ENCODE measurements around the gene SPRYD3. TPM values are rescaled to one million over a fixed set of nuclear protein-coding genes. Genes with fewer than 3 reads are reported as not detected.

Gene SPRYD3
- total RNA-seq, 4 donors from 2014 or later = 15.9 to 75.5 (median 28.9) TPM

GRCh38 chr12:53059434-53060063, 19.6 kb downstream of the SPRYD3 start:
- intact Hi-C loops (cut with DNase I; ENCODE audit: low total_unique reads) = loop anchor here (10.0 kb wide), 1 partner anchor 135 kb away; no protein-coding TSS in a partner anchor
- no peaks in the 10 kb centered on the region for H3K36me3 ChIP-seq
- H3K4me1 ChIP-seq = peaks cover 0 to 27% of the 10 kb centered on the region in 2 donors
- peak overlapping the region; percentile 82 to 86 for H3K27ac ChIP-seq
- DNase-seq = no peak
- no peaks in the 10 kb centered on the region for H3K9me3 ChIP-seq
- TF ChIP-seq POLR2A (IDR thresholded peaks at IDR 0.05) = no peak
- TF ChIP-seq, protein P1, sequence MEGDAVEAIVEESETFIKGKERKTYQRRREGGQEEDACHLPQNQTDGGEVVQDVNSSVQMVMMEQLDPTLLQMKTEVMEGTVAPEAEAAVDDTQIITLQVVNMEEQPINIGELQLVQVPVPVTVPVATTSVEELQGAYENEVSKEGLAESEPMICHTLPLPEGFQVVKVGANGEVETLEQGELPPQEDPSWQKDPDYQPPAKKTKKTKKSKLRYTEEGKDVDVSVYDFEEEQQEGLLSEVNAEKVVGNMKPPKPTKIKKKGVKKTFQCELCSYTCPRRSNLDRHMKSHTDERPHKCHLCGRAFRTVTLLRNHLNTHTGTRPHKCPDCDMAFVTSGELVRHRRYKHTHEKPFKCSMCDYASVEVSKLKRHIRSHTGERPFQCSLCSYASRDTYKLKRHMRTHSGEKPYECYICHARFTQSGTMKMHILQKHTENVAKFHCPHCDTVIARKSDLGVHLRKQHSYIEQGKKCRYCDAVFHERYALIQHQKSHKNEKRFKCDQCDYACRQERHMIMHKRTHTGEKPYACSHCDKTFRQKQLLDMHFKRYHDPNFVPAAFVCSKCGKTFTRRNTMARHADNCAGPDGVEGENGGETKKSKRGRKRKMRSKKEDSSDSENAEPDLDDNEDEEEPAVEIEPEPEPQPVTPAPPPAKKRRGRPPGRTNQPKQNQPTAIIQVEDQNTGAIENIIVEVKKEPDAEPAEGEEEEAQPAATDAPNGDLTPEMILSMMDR (IDR thresholded peaks at IDR 0.05) = no peak
- H3K27me3 ChIP-seq = no peaks in the 10 kb centered on the region
- H3K4me3 ChIP-seq = no peak overlapping the region

DNA sequence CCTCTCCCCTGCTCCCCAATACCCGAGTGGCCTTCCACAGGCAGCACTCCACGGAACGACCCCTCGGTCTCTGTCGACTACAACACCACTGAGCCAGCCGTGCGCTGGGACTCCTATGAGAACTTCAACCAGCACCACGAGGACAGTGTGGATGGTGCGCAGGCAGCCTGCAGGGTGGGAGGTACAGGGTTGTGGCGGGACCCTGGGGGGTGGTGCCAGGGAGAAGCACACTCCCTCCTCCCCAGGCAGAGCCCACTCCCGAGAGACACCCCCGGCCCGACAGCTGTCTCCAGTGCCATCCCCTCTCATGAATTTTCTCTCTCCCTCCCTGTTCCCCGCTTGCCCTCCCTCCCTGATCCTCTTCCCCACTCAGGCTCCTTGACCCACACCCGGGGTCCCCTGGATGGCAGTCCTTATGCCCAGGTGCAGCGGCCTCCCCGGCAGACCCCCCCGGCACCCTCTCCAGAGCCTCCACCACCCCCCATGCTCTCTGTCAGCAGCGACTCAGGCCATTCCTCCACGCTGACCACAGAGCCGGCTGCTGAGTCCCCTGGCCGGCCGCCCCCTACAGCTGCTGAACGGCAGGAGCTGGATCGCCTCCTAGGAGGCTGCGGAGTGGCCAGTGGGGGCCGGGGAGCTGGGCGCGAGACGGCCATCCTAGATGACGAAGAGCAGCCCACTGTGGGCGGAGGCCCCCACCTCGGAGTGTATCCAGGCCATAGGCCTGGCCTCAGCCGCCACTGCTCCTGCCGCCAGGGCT, 20.3 kb downstream of the SPRYD3 start:
- H3K27ac ChIP-seq = peak overlapping the region; percentile 82 to 86
- peaks cover 0 to 28% of the 10 kb centered on the region in 2 donors for H3K4me1 ChIP-seq

GRCh38 chr12:53057816-53058500, 21.2 kb downstream of the SPRYD3 start:
- Histone ChIP-seq H3K27ac (peak overlapping the region in 1 of 2 donors; percentile 86), H3K4me3 (no peak overlapping the region), H3K4me1 (peaks cover 0 to 37% of the 10 kb centered on the region in 2 donors), H3K36me3 (no peaks in the 10 kb centered on the region), H3K9me3 (no peaks in the 10 kb centered on the region), H3K27me3 (no peaks in the 10 kb centered on the region)
- DNase-seq = no peak
- intact Hi-C loops (cut with DNase I; ENCODE audit: low total_unique reads) = no loop called here
- TF ChIP-seq POLR2A (IDR thresholded peaks at IDR 0.05) = no peak
- TF ChIP-seq, protein P1 (IDR thresholded peaks at IDR 0.05) = no peak

More for the DNA sequence above, 20.3 kb downstream of the SPRYD3 start:
- intact Hi-C loops (cut with DNase I; ENCODE audit: low total_unique reads) = no loop called here
- H3K9me3 ChIP-seq = no peaks in the 10 kb centered on the region
- H3K27me3 ChIP-seq = no peaks in the 10 kb centered on the region
- H3K4me3 ChIP-seq = no peak overlapping the region
- H3K36me3 ChIP-seq = no peaks in the 10 kb centered on the region
- TF ChIP-seq, protein P1 (IDR thresholded peaks at IDR 0.05) = no peak
- no peak for TF ChIP-seq POLR2A (IDR thresholded peaks at IDR 0.05)
- DNase-seq = no peak

DNA sequence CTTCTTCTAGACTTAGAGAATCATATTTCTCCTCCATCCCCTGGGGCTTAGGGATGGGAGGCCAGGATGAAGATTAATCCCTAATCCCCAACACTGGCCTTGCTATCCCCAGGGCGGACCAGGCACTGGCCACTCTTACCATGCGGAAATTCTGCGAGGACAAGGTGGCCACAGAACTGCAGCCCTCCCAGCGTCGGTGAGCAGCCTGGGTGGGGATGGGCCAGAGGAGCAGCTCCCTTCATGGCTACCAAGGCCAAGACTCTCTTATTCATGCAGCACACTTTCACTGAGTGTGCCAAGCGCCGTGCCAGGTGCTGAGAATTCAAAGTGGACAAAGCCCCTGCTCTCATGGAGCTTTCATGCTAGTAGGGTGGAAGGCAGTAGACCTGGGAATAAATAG, 22.3 kb downstream of the SPRYD3 start:
- Histone ChIP-seq H3K36me3 (no peaks in the 10 kb centered on the region), H3K4me1 (peaks cover 0 to 32% of the 10 kb centered on the region in 2 donors), H3K27me3 (no peaks in the 10 kb centered on the region), H3K27ac (peak overlapping the region in 1 of 2 donors; percentile 99), H3K4me3 (no peak overlapping the region), H3K9me3 (no peaks in the 10 kb centered on the region)
- TF ChIP-seq, protein P1 (IDR thresholded peaks at IDR 0.05) = no peak
- TF ChIP-seq POLR2A (IDR thresholded peaks at IDR 0.05) = no peak
- intact Hi-C loops (cut with DNase I; ENCODE audit: low total_unique reads) = no loop called here
- DNase-seq = no peak

Data from uterus (tissue), 4 donors.